SH-SY5Y (cell line): Measurements from ENCODE around the gene CHCHD5.

Experiments
- GATA2 ChIP-seq: IDR thresholded peaks from 2 replicates; pipeline ENCODE4 v1.6.1; 2011; ENCODE audit warnings: mild to moderate bottlenecking, low read depth, low read length
- GATA3 ChIP-seq: IDR thresholded peaks from 2 replicates; pipeline ENCODE4 v1.6.1; 2011; ENCODE audit warnings: low read depth, mild to moderate bottlenecking, low read length, moderate library complexity

DNA sequence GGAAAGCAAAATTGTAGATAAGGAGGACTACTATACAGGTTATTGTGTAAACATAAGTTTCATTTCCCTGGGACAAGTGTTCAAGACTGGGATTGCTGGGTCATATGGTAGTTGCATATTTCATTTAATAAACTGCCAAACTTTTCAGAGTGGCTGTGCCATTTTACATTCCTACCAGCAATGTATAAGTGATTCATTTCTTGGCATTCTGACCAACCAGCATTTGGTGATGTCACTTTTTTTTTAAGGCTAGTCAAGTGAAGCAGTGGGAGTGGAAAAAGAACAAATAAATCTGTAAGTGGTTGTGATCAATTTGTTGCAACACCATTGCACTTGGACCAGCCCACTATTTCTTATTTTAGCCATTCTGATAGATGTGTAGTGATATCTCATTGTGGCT is 5.2 kb upstream of the CHCHD5 start:
- no peak for TF ChIP-seq GATA2
- no peak for TF ChIP-seq GATA3
